Activated gamma-delta T cell treated with anti-CD3 and anti-CD28 coated beads, Interleukin-2, amount 50 U/mL, for 16 hours (primary cell): ENCODE data around the gene SPECC1L.

Experiments
- DNase-seq: peaks from one replicate; pipeline ENCODE4 v3.0.0-alpha.2; 2020; ENCODE audit warnings: low read depth

Gene SPECC1L

DNA sequence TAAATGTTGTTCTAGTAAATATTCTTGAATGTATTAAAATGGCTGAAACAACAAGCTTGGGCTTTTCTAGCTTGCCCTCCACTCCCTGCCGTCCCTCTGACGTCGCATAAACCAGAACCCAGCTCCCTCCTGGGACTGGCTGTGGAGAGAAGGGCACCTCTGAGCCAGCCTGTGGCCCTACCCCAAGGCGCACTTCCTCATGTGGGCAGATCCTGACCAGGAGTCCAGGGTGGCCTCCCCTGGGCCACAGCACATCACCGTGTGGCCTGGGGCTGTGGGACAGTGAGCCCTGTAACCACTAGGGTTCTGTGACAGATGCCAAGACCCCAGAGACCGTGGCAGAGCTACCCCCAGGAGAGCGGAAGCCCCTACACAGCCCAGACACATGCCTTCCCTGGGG lies 146.6 kb downstream of the SPECC1L start:
- no peak for DNase-seq

DNA sequence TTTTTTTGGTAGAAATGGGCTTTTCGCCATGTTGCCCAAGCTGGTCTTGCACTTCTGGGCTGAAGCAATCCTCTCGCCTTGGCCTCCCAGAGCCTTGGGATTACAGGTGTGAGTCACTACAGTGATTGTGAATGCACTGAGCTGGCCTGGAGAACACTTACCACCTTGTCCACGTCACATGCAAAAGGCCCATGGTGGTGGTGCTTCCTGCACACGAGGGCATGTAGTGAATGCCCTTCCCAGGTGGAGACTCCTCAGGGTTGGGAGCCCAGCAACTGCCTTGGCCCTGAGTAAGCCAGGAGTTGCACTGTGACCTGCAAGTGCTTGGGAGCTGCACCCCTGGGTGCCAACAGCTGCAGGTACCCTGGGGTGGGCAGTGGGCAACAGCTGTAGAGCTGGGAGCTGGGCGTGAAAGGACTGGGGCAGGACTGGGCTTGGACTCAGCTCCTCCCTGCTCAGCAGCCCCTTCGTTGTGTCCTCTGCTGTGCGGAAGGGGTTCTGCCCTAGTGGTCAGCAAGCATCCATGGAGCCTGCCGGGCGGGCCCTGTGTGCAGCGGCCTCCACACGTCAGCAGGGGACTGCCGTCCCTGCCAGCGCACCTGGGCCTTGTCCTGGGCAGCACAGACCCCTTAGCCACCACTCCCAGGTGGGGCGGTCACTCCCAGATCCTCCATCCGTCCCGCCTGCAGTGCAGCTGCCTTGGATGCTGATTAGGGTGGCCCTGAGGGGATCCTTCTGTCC lies 147.4 kb downstream of the SPECC1L start:
- DNase-seq, result no peak

- no peak for DNase-seq
These were observed 148.3 kb downstream of the SPECC1L start for GRCh38 chr22:24418786-24419474.

- DNase-seq, result no peak
These were observed 148.8 kb downstream of the SPECC1L start for GRCh38 chr22:24419475-24419850.

DNA sequence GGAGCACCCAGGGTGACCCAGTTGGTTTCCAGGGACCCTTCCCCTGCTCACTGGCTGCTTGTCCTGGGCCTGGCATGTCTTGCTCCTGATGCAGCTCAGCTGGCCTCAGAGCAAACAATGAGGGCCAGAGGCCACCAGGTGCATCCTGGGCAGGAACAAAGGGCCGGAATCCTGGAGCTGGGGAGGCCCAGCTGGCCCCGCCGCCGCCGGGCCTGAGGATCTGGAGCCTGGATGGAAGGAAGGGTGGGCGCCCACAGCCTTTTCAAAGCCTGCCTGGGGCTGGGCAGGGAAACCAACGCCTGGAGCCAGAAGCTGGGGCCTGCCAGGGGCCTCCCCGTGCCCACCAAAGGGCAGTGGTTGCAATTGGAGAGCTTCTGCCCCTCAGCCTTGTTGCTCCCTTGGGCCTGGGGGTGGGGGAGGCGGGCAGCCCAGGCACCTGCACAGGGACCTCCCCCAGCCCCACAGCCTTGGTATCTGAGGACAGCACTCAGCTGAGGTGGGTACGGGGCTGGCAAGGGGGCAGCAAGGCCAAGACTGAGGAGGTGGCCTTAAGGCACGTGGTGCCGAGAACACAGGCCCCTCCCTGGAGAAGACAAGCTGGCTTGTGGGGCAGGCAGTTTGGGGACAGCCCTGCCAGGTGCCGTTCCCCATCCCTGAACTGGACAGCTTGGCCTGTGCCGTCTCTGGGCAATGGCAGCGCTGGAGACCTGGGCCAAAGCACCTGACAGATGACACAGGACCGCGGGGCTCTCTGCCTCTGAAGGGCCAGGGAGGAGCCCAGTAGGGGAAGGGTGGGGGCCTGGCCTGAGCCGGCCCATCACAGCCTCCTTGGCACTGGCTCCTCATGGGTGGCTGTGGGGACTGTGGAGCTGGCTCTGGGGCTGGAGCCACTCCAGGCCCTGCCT lies 149.7 kb downstream of the SPECC1L start:
- no peak for DNase-seq

- DNase-seq, result no peak
These were observed 150.3 kb downstream of the SPECC1L start for GRCh38 chr22:24420977-24421343.

DNA sequence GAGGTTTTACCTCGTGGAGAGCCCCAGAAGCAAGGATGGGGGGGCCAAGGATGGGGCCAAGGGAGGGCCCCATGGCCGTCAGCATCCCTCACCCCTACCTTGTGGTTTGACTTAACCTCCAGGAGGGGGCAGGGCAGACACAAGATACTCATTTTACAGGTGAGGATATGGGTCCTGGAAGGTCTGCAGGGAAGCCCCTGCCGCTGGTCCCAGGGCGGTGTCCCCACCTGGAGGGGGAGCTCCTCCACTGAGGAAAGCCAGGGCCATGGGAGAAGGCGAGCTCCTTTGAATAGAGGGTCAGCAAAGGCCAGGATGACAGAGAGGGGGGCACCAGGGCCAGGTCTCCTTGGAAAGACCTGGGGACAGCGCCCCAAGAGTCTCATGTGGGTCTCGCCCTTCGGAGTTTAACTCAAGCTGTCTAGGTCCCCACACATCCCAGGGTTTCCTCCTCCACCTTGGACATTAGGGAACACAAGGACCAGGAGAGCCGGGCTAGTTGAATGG lies 150.8 kb downstream of the SPECC1L start:
- DNase-seq, result no peak

DNA sequence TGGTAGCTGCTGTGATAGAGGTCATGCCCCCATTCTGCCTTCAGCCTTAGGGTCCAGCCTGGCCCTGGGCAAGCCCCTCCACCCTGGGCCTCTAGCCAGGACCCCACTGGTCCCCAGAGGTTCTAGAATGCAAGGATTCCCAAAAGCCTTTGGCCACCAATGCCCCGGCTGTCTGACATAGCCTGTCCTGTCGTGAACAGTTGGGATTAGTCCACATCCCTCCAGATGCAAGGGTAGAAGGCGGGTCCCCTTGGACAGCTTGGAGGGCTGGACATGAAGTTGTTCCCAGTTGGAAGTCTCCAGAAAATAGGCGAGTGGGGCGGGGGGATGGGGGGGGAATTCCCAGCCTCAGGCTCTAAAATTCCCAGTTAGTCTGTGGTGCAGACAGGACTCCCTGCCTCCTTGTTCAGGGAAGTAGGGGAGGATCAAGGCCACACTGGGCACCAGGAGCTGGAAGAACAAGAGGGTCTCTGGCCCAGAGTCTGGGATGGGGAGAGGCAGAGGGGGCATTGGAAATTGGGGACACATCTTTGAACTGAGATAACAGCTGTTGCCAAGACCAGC lies 151.6 kb downstream of the SPECC1L start:
- DNase-seq, result no peak

DNA sequence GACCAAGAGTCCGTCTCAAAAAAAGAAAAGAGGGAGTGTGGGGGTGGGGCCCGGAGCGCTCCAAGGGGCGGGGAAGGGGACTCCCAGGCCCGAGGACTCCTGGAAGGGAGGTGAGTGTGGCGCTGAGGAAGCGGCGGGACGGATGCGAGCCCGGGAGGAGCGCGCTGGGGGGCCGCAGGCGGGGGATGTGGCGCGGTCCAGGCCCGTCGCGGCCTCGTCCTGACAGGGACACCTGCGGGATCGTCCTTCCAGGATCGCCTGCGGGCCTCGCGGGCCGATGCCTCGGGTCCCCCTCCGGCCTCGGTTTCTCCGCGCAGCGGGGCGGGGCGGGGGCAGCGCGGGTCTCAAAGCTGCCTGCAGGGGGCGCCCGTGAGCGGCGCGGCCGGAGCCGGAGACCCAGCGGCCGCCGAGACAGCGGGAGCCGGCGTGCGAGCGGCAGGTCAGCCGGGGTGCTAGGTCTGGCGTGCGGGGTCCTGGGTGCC lies 152.9 kb downstream of the SPECC1L start:
- peak; percentile 52 for DNase-seq

DNA sequence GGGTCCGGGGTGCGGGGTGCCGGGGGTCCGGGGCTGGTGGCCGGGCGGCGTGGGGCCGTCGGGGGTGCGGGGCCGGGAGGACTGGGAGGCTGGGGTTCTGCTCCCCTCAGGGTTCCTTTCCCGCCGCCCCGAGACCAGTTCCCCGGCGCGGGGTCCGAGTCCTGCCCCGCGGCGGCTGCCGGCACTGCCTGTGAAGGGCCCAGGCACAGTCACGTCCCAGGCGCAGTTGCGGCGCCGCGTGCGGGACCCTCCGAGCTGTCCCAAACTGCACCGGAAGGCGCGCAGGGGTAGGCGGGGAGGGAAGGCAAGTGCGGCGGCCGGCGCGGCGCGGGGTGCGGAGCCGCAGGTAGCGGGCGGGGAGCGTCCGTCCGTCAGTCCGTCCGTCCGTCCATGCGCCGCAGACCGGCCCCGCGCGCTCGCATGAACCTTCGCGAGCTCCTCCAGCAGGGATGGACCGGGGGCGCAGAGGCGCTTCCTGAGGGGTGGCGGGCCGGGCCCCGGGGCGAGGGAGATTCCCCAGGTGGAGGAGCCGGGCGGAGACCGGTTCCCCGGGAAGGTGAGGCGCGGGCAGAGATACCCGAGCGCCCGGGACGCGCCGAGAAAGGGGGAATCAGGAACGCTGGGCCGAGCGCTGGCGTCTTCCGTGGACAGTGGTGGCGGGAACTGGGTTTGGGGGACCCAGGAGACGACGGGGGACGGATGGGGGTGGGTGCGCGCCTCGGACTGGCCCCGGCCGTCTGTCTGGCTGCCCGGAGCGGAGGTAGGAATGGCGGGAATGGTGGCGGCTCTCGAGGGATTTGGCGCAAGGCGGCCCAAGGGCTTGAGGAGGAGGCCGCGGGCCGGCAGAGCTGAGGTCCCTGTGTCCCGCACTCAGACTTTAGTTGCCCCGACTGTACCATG lies 153.6 kb downstream of the SPECC1L start:
- DNase-seq, result no peak

- no peak for DNase-seq
These were observed 154.5 kb downstream of the SPECC1L start for GRCh38 chr22:24424901-24425775.

DNA sequence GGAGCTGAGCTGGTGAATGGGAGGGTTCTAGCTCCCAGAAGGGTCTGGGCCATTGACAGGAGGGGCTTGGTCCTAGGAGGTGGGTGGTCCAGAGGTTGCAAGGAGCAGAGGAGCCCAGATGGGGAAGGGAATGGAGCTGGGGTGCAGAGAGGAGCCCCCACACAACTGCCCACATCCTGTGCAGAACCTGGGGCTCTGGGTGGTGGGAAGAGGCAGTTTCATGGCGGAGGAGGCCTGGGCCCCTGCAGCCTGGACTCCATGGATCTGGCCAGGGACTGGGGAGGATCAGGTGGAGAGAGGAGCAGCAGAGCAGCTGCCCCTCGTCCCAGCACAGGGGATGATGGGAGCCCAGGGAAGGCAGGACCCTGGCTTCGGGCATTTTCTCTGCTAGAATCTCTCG lies 155.8 kb downstream of the SPECC1L start:
- DNase-seq, result no peak

DNA sequence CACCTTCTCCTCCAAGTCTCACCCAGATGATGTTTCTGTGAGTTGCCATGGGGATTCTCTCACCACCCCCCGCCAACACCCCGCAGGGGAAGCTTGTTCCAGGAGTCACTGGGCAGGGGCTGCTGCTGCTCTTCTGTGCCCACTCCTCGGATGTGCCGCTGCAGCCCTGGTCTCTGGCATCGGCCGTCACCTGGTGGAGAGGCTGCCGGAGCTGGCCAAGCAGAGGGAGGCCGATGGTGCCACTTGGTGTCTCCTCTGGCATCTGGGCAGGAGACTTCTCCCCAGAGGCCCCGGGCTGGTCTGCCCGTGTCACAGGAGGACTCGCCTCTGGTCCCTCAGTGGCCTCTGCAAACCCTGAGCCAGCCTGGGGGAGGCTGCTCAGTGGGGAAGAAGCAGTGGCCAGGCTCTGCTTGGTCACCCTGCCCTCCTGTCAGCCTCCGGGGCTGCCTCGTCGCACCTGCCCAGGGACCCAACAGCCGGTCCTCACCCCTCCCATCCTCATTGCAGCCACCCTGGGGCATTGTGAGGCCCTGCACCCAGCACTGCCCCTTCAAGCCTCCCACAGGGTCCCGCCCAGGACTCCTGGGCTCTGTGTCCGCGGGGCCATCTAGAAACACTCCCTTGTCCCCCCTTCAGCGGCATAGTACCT lies 156.3 kb downstream of the SPECC1L start:
- no peak for DNase-seq

- peak; percentile 70 for DNase-seq
These were observed 157.0 kb downstream of the SPECC1L start, which contains the start of gene ADORA2A for GRCh38 chr22:24427500-24428164. Gene ADORA2A, plus strand, starts transcription at chr22:24427599. Its CDS starts 5,806 bp downstream, at chr22:24433405.

- DNase-seq, result no peak
These were observed 158.2 kb downstream of the SPECC1L start for GRCh38 chr22:24428751-24429410.

- no peak for DNase-seq
These were observed 159.1 kb downstream of the SPECC1L start for GRCh38 chr22:24429411-24430365.
